ENCODE data around the gene NEB.

NEB gene, protein sequence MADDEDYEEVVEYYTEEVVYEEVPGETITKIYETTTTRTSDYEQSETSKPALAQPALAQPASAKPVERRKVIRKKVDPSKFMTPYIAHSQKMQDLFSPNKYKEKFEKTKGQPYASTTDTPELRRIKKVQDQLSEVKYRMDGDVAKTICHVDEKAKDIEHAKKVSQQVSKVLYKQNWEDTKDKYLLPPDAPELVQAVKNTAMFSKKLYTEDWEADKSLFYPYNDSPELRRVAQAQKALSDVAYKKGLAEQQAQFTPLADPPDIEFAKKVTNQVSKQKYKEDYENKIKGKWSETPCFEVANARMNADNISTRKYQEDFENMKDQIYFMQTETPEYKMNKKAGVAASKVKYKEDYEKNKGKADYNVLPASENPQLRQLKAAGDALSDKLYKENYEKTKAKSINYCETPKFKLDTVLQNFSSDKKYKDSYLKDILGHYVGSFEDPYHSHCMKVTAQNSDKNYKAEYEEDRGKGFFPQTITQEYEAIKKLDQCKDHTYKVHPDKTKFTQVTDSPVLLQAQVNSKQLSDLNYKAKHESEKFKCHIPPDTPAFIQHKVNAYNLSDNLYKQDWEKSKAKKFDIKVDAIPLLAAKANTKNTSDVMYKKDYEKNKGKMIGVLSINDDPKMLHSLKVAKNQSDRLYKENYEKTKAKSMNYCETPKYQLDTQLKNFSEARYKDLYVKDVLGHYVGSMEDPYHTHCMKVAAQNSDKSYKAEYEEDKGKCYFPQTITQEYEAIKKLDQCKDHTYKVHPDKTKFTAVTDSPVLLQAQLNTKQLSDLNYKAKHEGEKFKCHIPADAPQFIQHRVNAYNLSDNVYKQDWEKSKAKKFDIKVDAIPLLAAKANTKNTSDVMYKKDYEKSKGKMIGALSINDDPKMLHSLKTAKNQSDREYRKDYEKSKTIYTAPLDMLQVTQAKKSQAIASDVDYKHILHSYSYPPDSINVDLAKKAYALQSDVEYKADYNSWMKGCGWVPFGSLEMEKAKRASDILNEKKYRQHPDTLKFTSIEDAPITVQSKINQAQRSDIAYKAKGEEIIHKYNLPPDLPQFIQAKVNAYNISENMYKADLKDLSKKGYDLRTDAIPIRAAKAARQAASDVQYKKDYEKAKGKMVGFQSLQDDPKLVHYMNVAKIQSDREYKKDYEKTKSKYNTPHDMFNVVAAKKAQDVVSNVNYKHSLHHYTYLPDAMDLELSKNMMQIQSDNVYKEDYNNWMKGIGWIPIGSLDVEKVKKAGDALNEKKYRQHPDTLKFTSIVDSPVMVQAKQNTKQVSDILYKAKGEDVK (N-terminal part only)

DNA sequence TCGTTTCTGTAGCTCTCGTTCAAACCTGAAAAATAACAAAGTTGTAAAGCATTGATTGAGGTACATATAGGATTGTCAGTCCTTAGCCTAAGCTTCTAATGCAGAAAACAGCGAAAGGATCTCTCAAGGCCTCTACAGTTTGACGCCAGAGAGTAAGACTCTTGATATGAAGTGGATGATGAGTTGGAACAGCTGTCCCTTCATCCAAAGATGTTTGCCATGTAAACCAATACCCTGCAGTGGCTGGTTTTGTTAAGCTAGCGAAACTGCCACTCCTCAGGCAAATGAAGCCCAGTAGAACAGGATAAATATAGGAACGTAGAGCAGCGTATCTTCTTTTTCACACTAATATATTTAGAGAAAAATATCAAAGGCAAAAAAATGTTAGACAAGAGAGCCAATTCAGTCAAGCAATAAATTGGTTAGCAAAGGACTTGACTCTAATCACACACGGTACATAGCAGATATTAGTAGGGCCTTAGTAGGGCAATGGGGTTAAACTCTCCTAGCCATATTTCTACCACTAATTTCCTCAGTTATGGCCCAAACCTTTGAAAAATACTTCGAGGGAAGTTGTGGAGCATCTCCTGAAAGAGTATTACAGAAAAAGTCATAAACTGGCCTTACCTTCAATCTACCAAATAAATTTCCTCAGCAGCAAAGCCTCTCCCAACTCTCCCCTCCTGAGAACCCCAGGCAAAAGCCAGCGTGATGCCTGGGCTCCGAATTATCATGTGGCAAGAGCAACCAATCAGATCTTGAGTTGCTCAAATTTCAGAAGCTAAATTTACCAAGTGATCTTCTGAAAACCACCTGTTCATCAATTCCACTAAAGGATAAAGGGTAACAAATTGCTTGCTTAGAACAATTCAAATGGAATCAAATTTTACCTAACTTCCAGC, at the start of gene NEB:
Gene NEB (minus strand): TSS at position 706 of the 902 bp plus-strand sequence. CDS start 1,320 bp downstream, outside the sequence.
- DNase-seq, result no peak

- DNase-seq, result no peak
Measured at GRCh38 chr2:151783133-151783520, 48.9 kb upstream of the NEB start.

DNA sequence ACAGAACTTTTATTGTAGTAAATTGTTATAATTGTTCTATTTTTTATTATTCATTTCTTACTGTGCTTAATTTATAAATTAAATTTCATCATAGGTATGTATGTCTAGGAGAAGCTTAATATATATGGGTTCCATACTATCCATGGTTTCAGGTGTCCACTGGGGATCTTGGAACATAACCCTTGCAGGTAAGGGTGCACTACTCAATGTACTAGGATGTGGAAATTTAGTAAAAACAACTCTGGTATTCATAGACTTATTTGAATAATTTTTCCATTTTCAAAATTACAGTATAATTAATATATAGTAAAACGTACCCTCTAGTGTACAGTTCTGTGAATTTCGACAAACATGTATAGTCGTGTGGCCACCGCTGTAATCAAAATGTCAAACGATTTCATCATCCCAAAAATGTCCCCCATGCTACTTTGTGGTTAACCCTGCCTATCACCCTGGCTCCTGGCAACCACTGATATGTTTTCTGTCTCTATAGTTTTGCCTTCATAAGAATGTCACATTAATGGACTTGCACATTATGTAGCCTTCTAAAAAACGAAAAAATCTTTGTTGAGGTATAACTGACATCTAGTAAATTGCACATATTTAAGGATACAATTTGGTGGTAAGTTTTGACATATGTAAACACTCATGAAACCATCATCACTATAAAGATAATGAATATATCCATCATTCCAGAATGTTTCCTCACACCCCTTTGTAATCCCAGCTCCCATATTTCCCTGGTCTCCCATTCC, 48.3 kb upstream of the NEB start:
- DNase-seq, result no peak

DNA sequence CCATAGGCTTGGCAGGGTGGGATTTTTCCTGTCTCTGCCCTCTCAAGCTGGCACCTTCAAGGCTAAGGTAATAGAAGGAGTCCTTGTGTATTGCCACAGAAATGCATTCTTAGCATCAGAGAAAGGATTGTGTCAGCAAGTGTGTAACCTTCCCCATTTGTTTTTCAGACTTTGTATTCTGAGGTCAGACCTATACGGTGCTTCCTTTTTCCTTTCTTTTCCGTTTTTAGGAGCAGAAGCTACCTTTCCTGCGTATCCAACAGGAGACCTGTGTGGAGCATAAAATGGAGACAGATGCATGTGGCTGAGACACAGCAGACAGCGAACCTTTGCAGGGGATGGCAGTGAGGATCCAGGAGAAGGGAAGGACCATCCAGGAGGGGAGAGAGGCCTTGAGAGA, 47.4 kb upstream of the NEB start:
- no peak for DNase-seq

DNA sequence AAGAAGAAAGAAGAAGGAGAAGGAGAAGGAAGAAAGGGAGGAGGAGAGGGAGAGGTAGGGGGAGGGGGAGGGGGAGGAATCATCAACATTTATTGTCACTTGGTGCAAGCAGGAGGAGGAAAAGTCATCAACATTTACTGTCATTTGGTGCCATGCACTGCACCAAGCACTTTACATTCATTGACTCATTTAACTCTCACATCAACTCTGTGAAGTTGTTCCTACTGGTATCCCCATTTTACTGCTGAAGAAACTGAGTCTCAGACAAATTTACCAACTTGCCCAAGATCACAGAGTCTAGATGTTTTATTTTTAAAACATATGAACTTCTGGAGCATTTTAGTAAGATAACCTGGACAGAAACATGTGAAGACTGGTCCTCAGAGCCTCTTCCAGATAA, 46.7 kb upstream of the NEB start:
- DNase-seq, result no peak

GRCh38 chr2:151777935-151778334, 43.7 kb upstream of the NEB start:
- no peak for DNase-seq

- DNase-seq, result no peak
Measured at GRCh38 chr2:151777487-151777886, 43.2 kb upstream of the NEB start.

- no peak for DNase-seq
Measured at GRCh38 chr2:151776367-151776766, 42.1 kb upstream of the NEB start.

GRCh38 chr2:151775057-151775740, 40.9 kb upstream of the NEB start:
- no peak for DNase-seq

DNA sequence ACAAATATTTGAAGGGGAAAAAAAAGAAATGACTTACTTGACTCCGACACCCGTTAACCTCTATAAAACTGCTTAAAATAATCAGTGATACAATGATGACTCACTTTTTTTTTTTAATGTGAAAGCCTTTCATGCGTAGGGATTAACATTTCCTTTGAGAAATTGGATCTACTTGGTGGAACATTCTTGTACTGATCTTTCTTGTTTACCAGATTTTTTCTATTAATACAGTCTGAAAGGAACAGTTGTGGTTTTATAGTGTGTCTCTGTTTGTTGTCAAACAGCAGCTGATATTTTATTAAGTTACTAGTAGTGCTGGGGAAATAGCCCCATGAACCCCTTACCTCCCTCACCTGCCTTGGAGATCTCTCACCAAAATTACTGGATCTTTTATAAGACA, 40.2 kb upstream of the NEB start:
- no peak for DNase-seq

DNA sequence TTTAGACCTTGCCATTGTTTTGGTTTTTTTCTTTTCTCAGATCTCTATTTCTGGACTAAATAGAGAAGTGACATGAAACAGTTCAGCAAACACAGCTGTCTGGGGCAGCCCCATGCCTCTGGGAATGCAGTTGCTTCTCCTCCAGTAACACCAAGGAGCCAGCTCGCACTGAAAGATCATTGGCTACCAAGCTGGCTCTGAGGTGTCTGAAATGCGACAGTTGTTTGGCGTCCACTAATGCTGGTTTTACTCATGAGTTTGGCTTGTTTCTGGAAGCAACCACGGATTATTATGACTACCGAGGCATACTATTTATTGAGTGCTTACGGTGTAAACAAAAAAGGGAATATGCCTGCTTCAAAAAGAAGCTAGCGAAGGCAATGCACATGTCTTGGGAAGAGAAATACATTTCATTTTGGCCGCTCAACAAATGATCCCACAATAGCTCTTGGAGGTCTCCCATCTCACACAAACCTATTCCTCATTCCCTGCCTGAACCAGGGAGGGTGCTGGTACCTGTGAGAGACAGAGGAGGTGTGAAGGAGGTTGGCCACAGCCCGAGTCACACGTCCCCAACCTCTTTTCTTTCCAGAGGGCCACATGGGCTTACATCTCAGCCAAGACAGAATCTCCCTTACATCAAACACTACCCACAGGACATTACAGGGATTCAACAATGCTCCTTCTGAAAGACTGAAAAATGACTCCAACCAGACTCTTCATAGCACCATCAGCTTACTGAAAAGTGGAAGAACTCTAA, 37.5 kb upstream of the NEB start:
- DNase-seq, result no peak

DNA sequence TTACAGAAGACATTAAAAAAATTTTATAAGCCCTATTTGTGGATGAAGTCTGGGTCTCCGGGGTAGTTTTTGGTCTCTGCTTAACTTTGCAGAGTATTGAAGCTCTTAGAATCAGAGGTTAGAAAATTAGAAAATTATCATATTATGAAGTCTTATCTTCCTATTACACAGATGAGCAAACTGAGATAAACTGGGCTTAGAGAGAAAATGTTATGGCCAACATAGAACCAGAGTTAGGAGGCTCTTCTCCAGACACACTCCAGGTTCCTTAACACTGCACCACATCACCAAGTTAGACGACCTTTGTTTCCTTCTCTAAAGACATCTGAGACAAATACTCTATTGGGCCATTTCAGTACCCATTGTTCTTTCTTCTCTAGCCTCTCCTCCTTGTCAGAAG, 36.7 kb upstream of the NEB start:
- DNase-seq, result no peak

DNA sequence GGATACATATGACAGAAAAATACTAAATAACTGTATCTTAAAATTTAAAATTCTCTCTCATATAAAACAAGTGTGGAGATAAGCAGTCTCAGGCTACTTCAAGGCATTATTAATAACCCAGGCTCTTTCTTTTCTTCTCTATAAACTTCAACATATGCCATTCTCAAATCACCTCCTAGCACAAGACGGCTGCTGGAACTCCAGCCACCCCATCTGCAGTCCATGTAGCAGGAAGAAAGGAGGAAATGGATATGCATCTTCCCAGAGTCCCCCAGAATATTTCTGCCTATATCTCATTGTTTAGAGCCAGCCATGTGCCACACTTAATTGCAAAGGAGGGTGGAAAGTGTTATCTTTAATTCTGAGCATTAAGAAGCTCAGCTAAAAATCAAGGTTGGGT, 35.3 kb upstream of the NEB start:
- DNase-seq, result no peak

- DNase-seq, result no peak
Measured at GRCh38 chr2:151767536-151767935, 33.3 kb upstream of the NEB start.

DNA sequence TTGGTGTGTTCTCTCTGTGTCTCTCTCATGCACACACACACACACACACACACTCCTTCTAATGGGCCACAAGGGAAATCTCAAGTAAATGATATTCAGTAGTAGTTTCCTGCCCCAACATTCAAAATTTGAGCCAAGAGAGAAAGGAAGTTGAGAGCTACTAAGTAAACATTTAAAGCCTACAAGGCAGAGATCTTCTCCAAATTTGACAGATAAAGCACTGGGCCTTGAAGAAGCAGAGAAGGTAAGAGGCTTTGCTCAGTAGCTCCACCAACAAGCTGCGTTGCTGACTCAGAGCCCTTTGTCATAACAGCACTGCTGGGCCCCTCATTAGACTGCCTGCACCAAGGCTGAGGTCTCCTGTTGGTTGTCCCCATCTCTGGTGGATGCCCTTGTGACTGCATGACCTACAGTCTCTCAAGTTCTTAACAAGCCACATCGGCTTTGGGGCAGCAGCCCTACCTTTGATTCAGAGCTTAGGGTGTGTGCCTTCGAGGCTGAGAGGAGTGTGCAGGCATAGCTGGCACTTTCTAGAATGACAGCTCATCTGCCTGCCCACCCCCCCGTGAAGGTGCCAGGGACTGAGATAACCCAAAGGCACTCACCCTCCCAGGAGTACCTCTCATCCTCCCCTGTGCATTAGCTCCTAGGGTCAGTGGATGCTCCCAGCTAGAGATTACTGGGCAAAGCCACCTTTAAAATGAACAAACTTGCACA, 32.3 kb upstream of the NEB start:
- no peak for DNase-seq

- no peak for DNase-seq
Measured at GRCh38 chr2:151765760-151766410, 31.6 kb upstream of the NEB start.

- no peak for DNase-seq
Measured at GRCh38 chr2:151762694-151763093, 28.4 kb upstream of the NEB start.

DNA sequence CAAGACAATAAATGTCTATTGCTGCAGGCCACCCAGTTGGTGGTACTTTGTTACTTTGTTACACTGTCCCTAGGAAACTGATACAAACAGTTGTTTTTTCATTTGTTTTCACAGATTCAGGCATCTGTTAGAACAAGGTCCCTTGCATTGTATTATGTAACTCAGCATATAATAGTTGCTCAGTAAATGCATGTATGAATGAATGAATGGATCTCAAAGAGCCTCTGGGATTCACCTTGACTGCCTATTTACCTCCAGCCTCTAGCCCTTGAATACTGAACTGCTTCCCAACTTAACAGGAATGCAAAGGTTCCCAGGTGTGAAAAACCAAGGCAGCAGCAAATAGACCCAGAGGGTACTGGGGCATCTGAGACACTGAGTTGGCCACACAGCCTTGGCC, 27.4 kb upstream of the NEB start:
- no peak for DNase-seq

GRCh38 chr2:151761193-151761592, 26.9 kb upstream of the NEB start:
- no peak for DNase-seq

Measured in stimulated activated naive CD4-positive, alpha-beta T cell treated with Interleukin-2 at 50 U/mL for 16 hours (primary cell).